PC-3 (cell line): ENCODE data around the gene CPD. TPM values are rescaled to one million over a fixed set of nuclear protein-coding genes. Genes with fewer than 3 reads are reported as not detected.

Experiments used
- ATAC-seq: fragments of 200-7000 bp; cut with Tn5 transposase; 2 replicates; pipeline ENCODE4 v1.9.1; 2020; ENCODE audit warnings: mild to moderate bottlenecking, moderate library complexity
- BruUV-seq: library from RNA; stranded (reverse); fragments of 400-500 nt; replicated peaks from 2 replicates; lab custom pipeline; 2021; lab: Mats Ljungman, UMichigan
- CTCF ChIA-PET: fragments of 300-600 bp; sonication (Branson Sonifier 250); formaldehyde crosslinking; loops from one replicate; lab custom pipeline; 2022; ENCODE audit warnings: antibody characterized with exemption; lab: Charles Lee
- POLR2A ChIA-PET: fragments of 300-600 bp; sonication (Branson Sonifier 250); formaldehyde crosslinking; loops from one replicate; lab custom pipeline; 2022; ENCODE audit warnings: antibody characterized with exemption; ENCODE audit not compliant: unreplicated experiment; lab: Charles Lee
- DNase-seq: peaks from one replicate; pipeline ENCODE4 v3.0.0-alpha.2; 2015
- H2AFZ ChIP-seq: fragments of 300-600 bp; sonication (generic); 2 replicates; pipeline ENCODE4 v1.6.0; 2016; ENCODE audit warnings: antibody characterized with exemption, low read length
- H3F3A ChIP-seq: fragments of 300-600 bp; sonication (generic); one replicate; pipeline ENCODE4 v1.6.0; 2017; ENCODE audit warnings: antibody characterized with exemption, low read length, control low read depth, mild to moderate bottlenecking; ENCODE audit not compliant: unreplicated experiment
- H3K27ac ChIP-seq: fragments of 300-600 bp; sonication (generic); 2 replicates; pipeline ENCODE4 v1.5.1; 2016; ENCODE audit warnings: mild to moderate bottlenecking, low read length
- H3K27me3 ChIP-seq: fragments of 300-600 bp; sonication (generic); 2 replicates; pipeline ENCODE4 v1.6.1; 2016; ENCODE audit warnings: low read length, mixed read lengths
- H3K36me3 ChIP-seq: fragments of 300-600 bp; sonication (generic); 2 replicates; pipeline ENCODE4 v1.6.1; 2016; ENCODE audit warnings: low read depth, mixed run types, low read length, mixed read lengths
- H3K4me1 ChIP-seq: fragments of 300-600 bp; sonication (generic); 2 replicates; pipeline ENCODE4 v1.5.1; 2016; ENCODE audit warnings: low read length; ENCODE audit not compliant: insufficient read depth
- H3K4me2 ChIP-seq: fragments of 300-600 bp; sonication (generic); 2 replicates; pipeline ENCODE4 v1.6.0; 2016; ENCODE audit warnings: low read length
- H3K4me3 ChIP-seq: fragments of 300-600 bp; sonication (generic); 2 replicates; pipeline ENCODE4 v1.5.1; 2016; ENCODE audit warnings: mild to moderate bottlenecking, low read length, mixed read lengths
- H3K79me2 ChIP-seq: fragments of 300-600 bp; sonication (generic); 2 replicates; pipeline ENCODE4 v1.6.1; 2017; ENCODE audit warnings: low read length, mixed read lengths
- H3K9ac ChIP-seq: fragments of 300-600 bp; sonication (generic); 2 replicates; pipeline ENCODE4 v1.6.0; 2016; ENCODE audit warnings: mild to moderate bottlenecking, low read length
- H3K9me2 ChIP-seq: fragments of 300-600 bp; sonication (generic); replicated peaks from 2 replicates; pipeline ENCODE4 v1.6.1; 2016; ENCODE audit warnings: mixed run types, low read length, mixed read lengths
- H3K9me3 ChIP-seq: fragments of 300-600 bp; sonication (generic); 2 replicates; pipeline ENCODE4 v1.6.1; 2016; ENCODE audit warnings: low read length, mixed read lengths
- H4K20me1 ChIP-seq: fragments of 300-600 bp; sonication (generic); 2 replicates; pipeline ENCODE4 v1.6.1; 2016; ENCODE audit warnings: low read length, mixed read lengths
- CTCF ChIP-seq: fragments of 300-600 bp; sonication (generic); conservative IDR thresholded peaks from 2 replicates; pipeline ENCODE4 v1.5.1; 2017; ENCODE audit warnings: antibody characterized with exemption, low read depth, mild to moderate bottlenecking, low read length
- EZH2 ChIP-seq: fragments of 300-600 bp; sonication (generic); IDR thresholded peaks from one replicate; pipeline ENCODE4 v1.6.1; 2017; ENCODE audit warnings: antibody characterized with exemption, mild to moderate bottlenecking, low read length; ENCODE audit not compliant: unreplicated experiment
- EZH2phosphoT487 ChIP-seq: fragments of 300-600 bp; sonication (generic); IDR thresholded peaks from 2 replicates; pipeline ENCODE4 v1.6.1; 2018; ENCODE audit warnings: mild to moderate bottlenecking, antibody characterized with exemption, low read length, borderline replicate concordance
- intact Hi-C: fragments of 100-400 bp; cut with micrococcal nuclease; formaldehyde crosslinking; loops from 2 replicates; pipeline ENCODE4 v1.9.0; 2023
- total RNA-seq: library from RNA; depleted of rRNA; stranded (reverse); fragments of >200 nt; gene quantifications from 2 replicates; pipeline ENCODE4 v1.2.3, GENCODE V29; 2014

CPD gene
- total RNA-seq, 1 experiment from 2014 or later, result 30.9 TPM

GRCh38 chr17:30422171-30422570 lies 43.4 kb downstream of the CPD start:
- no TSS peak for BruUV-seq
- CTCF ChIA-PET, result no interaction called here
- H4K20me1 ChIP-seq, result no peaks in the 10 kb centered on the region
- H3K27me3 ChIP-seq, result no peaks in the 10 kb centered on the region
- H3K79me2 ChIP-seq, result no peaks in the 10 kb centered on the region
- DNase-seq, result no peak
- no peaks in the 10 kb centered on the region for H3K9me3 ChIP-seq
- intact Hi-C loops, result no loop called here
- H3K9ac ChIP-seq, result no peak overlapping the region
- POLR2A ChIA-PET, result no interaction called here
- no peak overlapping the region for H3K4me2 ChIP-seq
- H2AFZ ChIP-seq, result no peak overlapping the region
- H3K27ac ChIP-seq, result no peak overlapping the region
- no peak overlapping the region for H3K4me3 ChIP-seq
- H3K36me3 ChIP-seq, result 0 out of 2 replicates have a peak, but pooled peaks cover 4% of the 10 kb centered on the region
- no peaks in the 10 kb centered on the region for H3K9me2 ChIP-seq
- ATAC-seq, result no peak
- no peak for TF ChIP-seq EZH2
- TF ChIP-seq EZH2phosphoT487, result no peak
- TF ChIP-seq CTCF, result no peak
- no peaks in the 10 kb centered on the region for H3K4me1 ChIP-seq
- no peaks in the 10 kb centered on the region for H3F3A ChIP-seq

- Histone ChIP-seq H4K20me1 (no peaks in the 10 kb centered on the region), H3K4me3 (no peak overlapping the region), H2AFZ (no peak overlapping the region), H3K27ac (no peak overlapping the region), H3K4me2 (no peak overlapping the region), H3F3A (no peaks in the 10 kb centered on the region), H3K9me2 (no peaks in the 10 kb centered on the region), H3K79me2 (no peaks in the 10 kb centered on the region), H3K4me1 (no peaks in the 10 kb centered on the region), H3K9ac (no peak overlapping the region), H3K27me3 (no peaks in the 10 kb centered on the region), H3K9me3 (no peaks in the 10 kb centered on the region), H3K36me3 (0 out of 2 replicates have a peak, but pooled peaks cover 4% of the 10 kb centered on the region)
- intact Hi-C loops, result no loop called here
- DNase-seq (no peak), ATAC-seq (no peak)
- BruUV-seq, result no TSS peak
- POLR2A ChIA-PET, result no interaction called here
- TF ChIP-seq EZH2 (no peak), CTCF (no peak), EZH2phosphoT487 (no peak)
- CTCF ChIA-PET, result no interaction called here
Measured at GRCh38 chr17:30424471-30424870, 45.7 kb downstream of the CPD start.

GRCh38 chr17:30426292-30426691 lies 47.6 kb downstream of the CPD start:
- BruUV-seq, result no TSS peak
- CTCF ChIA-PET, result no interaction called here
- H3F3A ChIP-seq, result no peaks in the 10 kb centered on the region
- no peak overlapping the region for H3K4me2 ChIP-seq
- intact Hi-C loops, result no loop called here
- TF ChIP-seq EZH2 (no peak), CTCF (no peak), EZH2phosphoT487 (no peak)
- H3K9me3 ChIP-seq, result no peaks in the 10 kb centered on the region
- H3K79me2 ChIP-seq, result no peaks in the 10 kb centered on the region
- no peak overlapping the region for H2AFZ ChIP-seq
- no peaks in the 10 kb centered on the region for H3K9me2 ChIP-seq
- 0 out of 2 replicates have a peak, but pooled peaks cover 4% of the 10 kb centered on the region for H3K36me3 ChIP-seq
- H3K4me3 ChIP-seq, result no peak overlapping the region
- DNase-seq, result no peak
- H3K27ac ChIP-seq, result no peak overlapping the region
- H3K9ac ChIP-seq, result no peak overlapping the region
- POLR2A ChIA-PET, result no interaction called here
- H4K20me1 ChIP-seq, result no peaks in the 10 kb centered on the region
- no peaks in the 10 kb centered on the region for H3K4me1 ChIP-seq
- no peak for ATAC-seq
- H3K27me3 ChIP-seq, result no peaks in the 10 kb centered on the region
